Natural killer cell (primary cell): ENCODE measurements around the gene CYP4F8. TPM values are rescaled to one million over a fixed set of nuclear protein-coding genes. Genes with fewer than 3 reads are reported as not detected.
A peak's percentile ranks its signal among the peaks of the same experiment; 100 is the strongest.

Experiments
- ATAC-seq, 3 donors: fragments of 150-1000 bp in 2 of 3; fragments of 200-7000 bp in 1 of 3; cut with Tn5 transposase; 1 replicate in 1 of 3; 2 replicates in 2 of 3; pipeline ENCODE4 v1.10.0; 2021; ENCODE audit warnings: mild to moderate bottlenecking in 2 of 3, moderate library complexity in 2 of 3
- DNase-seq, 2 donors: peaks; one replicate each; pipeline versions ENCODE4 v3.0.0 to v3.0.0-alpha.2; 2013 to 2021; ENCODE audit warnings: mixed read lengths in 1 of 2
- H3K27ac ChIP-seq: one replicate; pipeline ENCODE4 v1.5.1; 2013; ENCODE audit warnings: mild to moderate bottlenecking, low read length
- H3K27me3 ChIP-seq: one replicate; pipeline ENCODE4 v1.6.1; 2013; ENCODE audit warnings: low read length; ENCODE audit not compliant: control insufficient read depth, insufficient read depth
- H3K36me3 ChIP-seq: one replicate; pipeline ENCODE4 v1.6.1; 2013; ENCODE audit warnings: low read length; ENCODE audit not compliant: control insufficient read depth, insufficient read depth
- H3K4me1 ChIP-seq: one replicate; pipeline ENCODE4 v1.6.1; 2013; ENCODE audit warnings: low read length; ENCODE audit not compliant: control insufficient read depth, insufficient read depth
- H3K4me3 ChIP-seq: one replicate; pipeline ENCODE4 v1.5.1; 2013; ENCODE audit warnings: low read length
- H3K9me3 ChIP-seq: one replicate; pipeline ENCODE4 v1.6.1; 2013; ENCODE audit warnings: low read length; ENCODE audit not compliant: control insufficient read depth, insufficient read depth
- H3K27ac Mint-ChIP-seq, 2 donors: one replicate each; pipeline ENCODE4 v1.8.0; 2022; ENCODE audit warnings: mild to moderate bottlenecking in 2 of 2, mixed read lengths in 2 of 2, moderate library complexity in 1 of 2
- H3K27me3 Mint-ChIP-seq, 2 donors: one replicate each; pipeline ENCODE4 v1.8.0; 2022; ENCODE audit warnings: low read depth in 2 of 2, mixed read lengths in 2 of 2
- H3K36me3 Mint-ChIP-seq: one replicate; pipeline ENCODE4 v1.8.0; 2022; ENCODE audit warnings: mixed read lengths
- H3K4me1 Mint-ChIP-seq, 2 donors: one replicate each; pipeline ENCODE4 v1.8.0; 2022; ENCODE audit warnings: mixed read lengths in 2 of 2
- H3K4me3 Mint-ChIP-seq: one replicate; pipeline ENCODE4 v1.8.0; 2022; ENCODE audit warnings: mild to moderate bottlenecking, moderate library complexity, mixed read lengths
- H3K9me3 Mint-ChIP-seq, 2 donors: one replicate each; pipeline ENCODE4 v1.8.0; 2022; ENCODE audit warnings: mixed read lengths in 2 of 2
- CTCF ChIP-seq: fragments of 200-600 bp; IDR thresholded peaks from one replicate; pipeline ENCODE4 v1.8.0; 2022; ENCODE audit warnings: antibody characterized with exemption
- whole genome bisulfite sequencing: methylation state at CpG from one replicate; pipeline ENCODE4 v1.1.7; 2013; ENCODE audit warnings: missing lambda C conversion rate; ENCODE audit not compliant: insufficient coverage; 5-methylcytosine and 5-hydroxymethylcytosine counted together
- intact Hi-C: fragments of 100-400 bp; cut with micrococcal nuclease; formaldehyde crosslinking; loops from one replicate; pipeline ENCODE4 v1.14.2; 2022
- total RNA-seq, 4 donors: library from RNA; stranded (reverse); fragments of 120-200 nt in 1 of 4; gene quantifications; one replicate each; pipeline versions ENCODE4 v1.2.3 to v1.2.4, GENCODE V29; 2013 to 2022

The CYP4F8 gene
- total RNA-seq, 3 donors from 2014 or later (not counting 1 experiment from before 2014, with no cell fraction given), result not detected

GRCh38 chr19:15633082-15633835 lies 18.2 kb downstream of the CYP4F8 start:
- Histone ChIP-seq H3K4me3 (no peak overlapping the region), H3K9me3 (no peaks in the 10 kb centered on the region), H3K27me3 (no peaks in the 10 kb centered on the region), H3K4me1 (peaks cover 7% of the 10 kb centered on the region), H3K36me3 (no peaks in the 10 kb centered on the region), H3K27ac (no peak overlapping the region)
- peaks cover 15% of the 10 kb centered on the region in 2 donors for H3K27me3 Mint-ChIP-seq
- peaks cover 6 to 8% of the 10 kb centered on the region in 2 donors for H3K4me1 Mint-ChIP-seq
- no peak for ATAC-seq
- TF ChIP-seq CTCF, result no peak
- intact Hi-C loops, result loop anchor here (10.0 kb wide), 1 partner anchor 772 kb away; no protein-coding TSS in a partner anchor
- H3K27ac Mint-ChIP-seq, result no peak overlapping the region
- H3K36me3 Mint-ChIP-seq, result no peaks in the 10 kb centered on the region
- 36% methylated on average over 2 of the region's 5 CpGs for WGBS
- no peak overlapping the region for H3K4me3 Mint-ChIP-seq
- no peak for DNase-seq
- H3K9me3 Mint-ChIP-seq, result no peaks in the 10 kb centered on the region

GRCh38 chr19:15634105-15634504 lies 19.1 kb downstream of the CYP4F8 start:
- H3K27ac ChIP-seq, result no peak overlapping the region
- no peaks in the 10 kb centered on the region for H3K9me3 Mint-ChIP-seq
- intact Hi-C loops, result loop anchor here (10.0 kb wide), 1 partner anchor 771 kb away; no protein-coding TSS in a partner anchor
- H3K27me3 ChIP-seq, result no peaks in the 10 kb centered on the region
- no peak overlapping the region for H3K4me3 Mint-ChIP-seq
- H3K36me3 Mint-ChIP-seq, result no peaks in the 10 kb centered on the region
- H3K4me1 Mint-ChIP-seq, result peaks cover 6 to 8% of the 10 kb centered on the region in 2 donors
- ATAC-seq (no peak), DNase-seq (no peak)
- H3K9me3 ChIP-seq, result no peaks in the 10 kb centered on the region
- no peak for TF ChIP-seq CTCF
- no peaks in the 10 kb centered on the region for H3K36me3 ChIP-seq
- no peak overlapping the region for H3K4me3 ChIP-seq
- WGBS, result 84% methylated on average over 2 of the region's 3 CpGs
- H3K4me1 ChIP-seq, result peaks cover 3% of the 10 kb centered on the region
- no peak overlapping the region for H3K27ac Mint-ChIP-seq
- H3K27me3 Mint-ChIP-seq, result peaks cover 11 to 15% of the 10 kb centered on the region in 2 donors

- WGBS, result 81% methylated on average over 2 of the region's 2 CpGs
Observed at GRCh38 chr19:15635016-15635805, 20.2 kb downstream of the CYP4F8 start.

More at GRCh38 chr19:15635016-15635805, 20.2 kb downstream of the CYP4F8 start:
- Mint-ChIP-seq H3K9me3 (no peaks in the 10 kb centered on the region), H3K27me3 (peaks cover 10 to 15% of the 10 kb centered on the region in 2 donors), H3K4me1 (peaks cover 6 to 8% of the 10 kb centered on the region in 2 donors), H3K4me3 (no peak overlapping the region), H3K27ac (no peak overlapping the region), H3K36me3 (no peaks in the 10 kb centered on the region)
- Histone ChIP-seq H3K36me3 (no peaks in the 10 kb centered on the region), H3K27me3 (no peaks in the 10 kb centered on the region), H3K27ac (no peak overlapping the region), H3K4me3 (no peak overlapping the region), H3K4me1 (no peaks in the 10 kb centered on the region), H3K9me3 (no peaks in the 10 kb centered on the region)
- peak in 1 of 3 donors; percentile 83 for ATAC-seq
- DNase-seq, result no peak
- no peak for TF ChIP-seq CTCF
- intact Hi-C loops, result loop anchor here (10.0 kb wide), 1 partner anchor 770 kb away; no protein-coding TSS in a partner anchor
